Mesothelial cell of epicardium (in vitro differentiated cells): ENCODE measurements around the gene U2AF2. TPM values are rescaled to one million over a fixed set of nuclear protein-coding genes. Genes with fewer than 3 reads are reported as not detected.

Experiments
- DNase-seq, 2 experiments: peaks; one replicate each; pipeline ENCODE4 v3.0.0; 2021; ENCODE audit warnings: low spot score in 2 of 2; ENCODE audit not compliant: unreplicated experiment in 2 of 2
- H3K27ac Mint-ChIP-seq: 2 replicates; pipeline ENCODE4 v1.8.0; 2021; ENCODE audit warnings: mixed read lengths
- H3K27me3 Mint-ChIP-seq: 2 replicates; pipeline ENCODE4 v1.8.0; 2021; ENCODE audit warnings: low read depth, mixed read lengths
- H3K36me3 Mint-ChIP-seq: 2 replicates; pipeline ENCODE4 v1.8.0; 2021; ENCODE audit warnings: mixed read lengths
- H3K4me1 Mint-ChIP-seq: 2 replicates; pipeline ENCODE4 v1.8.0; 2021; ENCODE audit warnings: mixed read lengths
- H3K4me3 Mint-ChIP-seq: 2 replicates; pipeline ENCODE4 v1.8.0; 2021; ENCODE audit warnings: mild to moderate bottlenecking, moderate library complexity, mixed read lengths
- H3K9me3 Mint-ChIP-seq: 2 replicates; pipeline ENCODE4 v1.8.0; 2021; ENCODE audit warnings: mixed read lengths
- CTCF ChIP-seq: fragments of 200-600 bp; sonication (generic); IDR thresholded peaks from one replicate; pipeline ENCODE4 v1.5.0; 2021; ENCODE audit warnings: antibody characterized with exemption; ENCODE audit not compliant: unreplicated experiment
- total RNA-seq: library from RNA; stranded (reverse); gene quantifications from 3 replicates; pipeline ENCODE4 v1.2.1, GENCODE V29; 2021

U2AF2 gene
- total RNA-seq, 1 donor from 2014 or later = 245 TPM

- Mint-ChIP-seq H3K4me3 (no peak overlapping the region), H3K27ac (no peak overlapping the region), H3K27me3 (no peaks in the 10 kb centered on the region), H3K4me1 (no peaks in the 10 kb centered on the region), H3K36me3 (peaks cover 24% of the 10 kb centered on the region), H3K9me3 (no peaks in the 10 kb centered on the region)
- DNase-seq = no peak
- TF ChIP-seq CTCF = no peak
These were observed 40.0 kb downstream of the U2AF2 start for GRCh38 chr19:55694656-55695491.

GRCh38 chr19:55695511-55696290 is 40.9 kb downstream of the U2AF2 start:
- Mint-ChIP-seq H3K36me3 (peaks cover 29% of the 10 kb centered on the region), H3K27me3 (no peaks in the 10 kb centered on the region), H3K4me3 (no peak overlapping the region), H3K4me1 (no peaks in the 10 kb centered on the region), H3K9me3 (no peaks in the 10 kb centered on the region), H3K27ac (no peak overlapping the region)
- TF ChIP-seq CTCF = no peak
- no peak for DNase-seq

GRCh38 chr19:55696301-55697068 is 41.6 kb downstream of the U2AF2 start:
- no peaks in the 10 kb centered on the region for H3K4me1 Mint-ChIP-seq
- no peak for DNase-seq
- no peak for TF ChIP-seq CTCF
- H3K27me3 Mint-ChIP-seq = no peaks in the 10 kb centered on the region
- peaks cover 31% of the 10 kb centered on the region for H3K36me3 Mint-ChIP-seq
- no peak overlapping the region for H3K4me3 Mint-ChIP-seq
- no peak overlapping the region for H3K27ac Mint-ChIP-seq
- peaks cover 1% of the 10 kb centered on the region for H3K9me3 Mint-ChIP-seq

- peaks cover 4% of the 10 kb centered on the region for H3K9me3 Mint-ChIP-seq
- H3K36me3 Mint-ChIP-seq = peaks cover 34% of the 10 kb centered on the region
- H3K27ac Mint-ChIP-seq = no peak overlapping the region
- TF ChIP-seq CTCF = no peak
- DNase-seq = no peak
- no peaks in the 10 kb centered on the region for H3K27me3 Mint-ChIP-seq
- H3K4me3 Mint-ChIP-seq = no peak overlapping the region
- no peaks in the 10 kb centered on the region for H3K4me1 Mint-ChIP-seq
These were observed 42.2 kb downstream of the U2AF2 start for GRCh38 chr19:55697069-55697440.

GRCh38 chr19:55697698-55698097 is 42.9 kb downstream of the U2AF2 start:
- Mint-ChIP-seq H3K9me3 (peaks cover 7% of the 10 kb centered on the region), H3K27me3 (no peaks in the 10 kb centered on the region), H3K36me3 (peaks cover 39% of the 10 kb centered on the region), H3K4me1 (no peaks in the 10 kb centered on the region), H3K4me3 (no peak overlapping the region), H3K27ac (no peak overlapping the region)
- TF ChIP-seq CTCF = no peak
- no peak for DNase-seq
